Subcutaneous adipose tissue (tissue), 4 donors: Measurements from ENCODE around the gene CD302. TPM values are rescaled to one million over a fixed set of nuclear protein-coding genes. Genes with fewer than 3 reads are reported as not detected.

Source experiments
- CTCF ChIP-seq: fragments of 450-650 bp; IDR thresholded peaks from one replicate; pipeline ENCODE4 v1.5.1; 2016; ENCODE audit warnings: low read depth, mild to moderate bottlenecking, control low read depth, antibody characterized with exemption, moderate library complexity
- total RNA-seq, 4 donors: library from RNA; depleted of rRNA; stranded (reverse); fragments of >200 nt; gene quantifications; one replicate each; pipeline ENCODE4 v1.1.0, GENCODE V29; 2016

CD302 gene
- total RNA-seq, 4 donors from 2014 or later, result 88.9 to 270 (median 170) TPM

GRCh38 chr2:159748089-159748488 is 49.9 kb downstream of the CD302 start:
- TF ChIP-seq CTCF, result no peak

- no peak for TF ChIP-seq CTCF
These were observed 53.6 kb downstream of the CD302 start for GRCh38 chr2:159744363-159744762.

- no peak for TF ChIP-seq CTCF
These were observed 55.2 kb downstream of the CD302 start for GRCh38 chr2:159742846-159743245.

GRCh38 chr2:159738509-159739390 is 59.3 kb downstream of the CD302 start:
- no peak for TF ChIP-seq CTCF

- TF ChIP-seq CTCF, result no peak
These were observed 60.1 kb downstream of the CD302 start for GRCh38 chr2:159737917-159738296.

GRCh38 chr2:159737292-159737916 is 60.6 kb downstream of the CD302 start:
- no peak for TF ChIP-seq CTCF

GRCh38 chr2:159736048-159736447 is 62.0 kb downstream of the CD302 start:
- TF ChIP-seq CTCF, result no peak
